Lower lobe of right lung (tissue), 2 donors: ENCODE measurements around the gene DNASE1L3. TPM values are rescaled to one million over a fixed set of nuclear protein-coding genes. Genes with fewer than 3 reads are reported as not detected.

Experiments
- ATAC-seq, 2 donors: fragments of 200-7000 bp; cut with Tn5 transposase; one replicate each; pipeline ENCODE4 v1.9.1; 2020 to 2022; ENCODE audit warnings: mild to moderate bottlenecking in 2 of 2, moderate library complexity in 2 of 2
- DNase-seq: peaks from one replicate; pipeline ENCODE4 v3.0.0-alpha.2; 2020
- H3K27ac ChIP-seq: fragments of 200-600 bp; one replicate; pipeline ENCODE4 v1.8.0; 2022
- H3K27me3 ChIP-seq: fragments of 200-600 bp; one replicate; pipeline ENCODE4 v1.8.0; 2022; ENCODE audit warnings: low read depth
- H3K36me3 ChIP-seq: fragments of 200-600 bp; one replicate; pipeline ENCODE4 v1.8.0; 2022; ENCODE audit warnings: mild to moderate bottlenecking
- H3K4me1 ChIP-seq: fragments of 200-600 bp; one replicate; pipeline ENCODE4 v1.8.0; 2022
- H3K4me3 ChIP-seq: fragments of 200-600 bp; one replicate; pipeline ENCODE4 v1.8.0; 2022; ENCODE audit warnings: mild to moderate bottlenecking
- H3K9me3 ChIP-seq: fragments of 200-600 bp; one replicate; pipeline ENCODE4 v1.8.0; 2022
- intact Hi-C: fragments of 100-400 bp; cut with DNase I; formaldehyde crosslinking; loops from one replicate; pipeline ENCODE4 v1.11.0; 2022
- total RNA-seq: library from RNA; stranded (reverse); fragmentation: NEBNext Ultra II Directional; extraction: Animal tissue kit (Norgen Biotek cat#: 25700); gene quantifications from one replicate; pipeline ENCODE4 v1.2.1, GENCODE V29; 2021
- TF ChIP-seq, protein P1 (sequence below): fragments of 200-600 bp; IDR thresholded peaks from one replicate; pipeline ENCODE4 v1.8.0; 2022; ENCODE audit warnings: antibody characterized with exemption, mild to moderate bottlenecking
- donor health status: DM: no; HTN: yes; CAD: no; lungs with severe emphysema.

DNASE1L3 gene
- total RNA-seq, 1 donor from 2014 or later = 12.0 TPM

DNA sequence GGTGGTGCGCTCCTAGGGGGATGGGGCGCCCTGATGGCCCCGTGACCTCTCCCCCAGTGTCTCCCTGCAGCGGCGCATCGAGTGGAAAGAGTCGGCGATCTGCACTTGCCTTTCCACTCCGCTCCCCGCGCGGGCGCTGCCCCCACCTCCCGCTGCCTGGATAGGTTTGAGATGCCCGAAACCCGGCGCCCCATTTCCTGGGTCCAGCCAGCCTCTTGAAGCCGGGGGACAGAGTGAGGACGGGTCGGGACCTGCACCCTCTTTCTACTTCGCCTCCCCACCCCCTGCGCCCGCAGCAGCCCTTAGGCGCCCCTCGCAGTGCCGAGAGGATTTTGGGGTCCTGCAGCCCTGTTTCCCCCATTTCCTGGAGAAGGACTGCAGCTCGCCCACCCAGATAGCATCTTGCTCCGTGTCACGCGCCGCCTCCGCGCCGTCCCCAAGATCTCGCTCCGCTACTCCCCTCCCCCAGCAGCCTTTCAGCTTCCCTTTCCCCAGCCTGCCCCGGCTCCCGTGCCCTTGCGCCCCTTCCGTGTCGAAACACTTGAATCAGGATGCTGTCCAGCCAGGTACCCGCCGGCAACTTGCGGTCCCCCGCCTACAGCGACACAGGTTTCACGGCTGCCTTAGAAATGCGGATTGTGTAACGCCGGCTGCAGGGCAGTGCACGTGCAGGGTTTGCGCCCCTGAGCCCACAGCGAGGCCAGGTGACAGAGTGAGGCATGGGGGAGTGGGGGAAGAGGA, 27.3 kb upstream of the DNASE1L3 start:
- ATAC-seq (peak; percentile 74 to 79), DNase-seq (peak; percentile 84)
- Histone ChIP-seq H3K27me3 (no peaks in the 10 kb centered on the region), H3K4me1 (peaks cover 15% of the 10 kb centered on the region), H3K9me3 (no peaks in the 10 kb centered on the region), H3K27ac (peak overlapping the region; percentile 79), H3K36me3 (no peaks in the 10 kb centered on the region), H3K4me3 (peak overlapping the region; percentile 94)
- intact Hi-C loops = no loop called here
- TF ChIP-seq, protein P1, sequence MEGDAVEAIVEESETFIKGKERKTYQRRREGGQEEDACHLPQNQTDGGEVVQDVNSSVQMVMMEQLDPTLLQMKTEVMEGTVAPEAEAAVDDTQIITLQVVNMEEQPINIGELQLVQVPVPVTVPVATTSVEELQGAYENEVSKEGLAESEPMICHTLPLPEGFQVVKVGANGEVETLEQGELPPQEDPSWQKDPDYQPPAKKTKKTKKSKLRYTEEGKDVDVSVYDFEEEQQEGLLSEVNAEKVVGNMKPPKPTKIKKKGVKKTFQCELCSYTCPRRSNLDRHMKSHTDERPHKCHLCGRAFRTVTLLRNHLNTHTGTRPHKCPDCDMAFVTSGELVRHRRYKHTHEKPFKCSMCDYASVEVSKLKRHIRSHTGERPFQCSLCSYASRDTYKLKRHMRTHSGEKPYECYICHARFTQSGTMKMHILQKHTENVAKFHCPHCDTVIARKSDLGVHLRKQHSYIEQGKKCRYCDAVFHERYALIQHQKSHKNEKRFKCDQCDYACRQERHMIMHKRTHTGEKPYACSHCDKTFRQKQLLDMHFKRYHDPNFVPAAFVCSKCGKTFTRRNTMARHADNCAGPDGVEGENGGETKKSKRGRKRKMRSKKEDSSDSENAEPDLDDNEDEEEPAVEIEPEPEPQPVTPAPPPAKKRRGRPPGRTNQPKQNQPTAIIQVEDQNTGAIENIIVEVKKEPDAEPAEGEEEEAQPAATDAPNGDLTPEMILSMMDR = no peak

DNA sequence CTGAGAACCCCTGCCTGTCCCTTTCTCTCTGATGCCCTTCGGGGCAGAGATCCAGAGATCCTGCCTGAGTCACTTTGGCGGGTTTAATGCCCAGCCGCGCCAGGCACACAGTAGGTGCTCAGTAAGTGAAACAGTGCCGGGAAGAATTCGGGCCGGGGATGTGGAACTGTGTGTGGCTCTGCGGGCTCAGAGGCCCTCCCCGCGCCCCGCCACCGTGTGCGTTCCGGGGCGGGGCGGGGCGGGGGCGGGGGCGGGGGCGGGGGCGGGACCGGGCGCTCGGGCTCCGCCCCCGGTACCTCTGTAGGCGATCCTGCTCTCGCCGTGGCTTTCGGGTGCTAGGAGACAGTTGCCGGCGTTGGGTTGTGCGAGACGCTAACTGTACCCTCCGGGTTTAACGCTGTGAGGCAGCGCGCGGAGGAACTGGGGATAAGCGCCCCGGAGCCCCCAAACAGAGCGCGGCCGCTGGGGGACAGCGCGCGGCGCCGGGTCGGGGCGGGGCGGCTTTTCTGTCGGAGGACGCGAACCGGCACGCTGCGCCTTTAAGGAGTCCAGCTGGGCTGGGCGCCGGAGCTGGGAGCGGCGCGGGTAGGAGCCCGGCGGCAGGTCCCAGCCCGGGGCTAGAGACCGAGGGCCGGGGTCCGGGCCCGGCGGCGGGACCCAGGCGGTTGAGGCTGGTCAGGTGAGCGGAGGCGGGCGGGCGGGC, 26.6 kb upstream of the DNASE1L3 start, which contains the start of gene ABHD6:
Gene ABHD6, plus strand, starts transcription at position 555 of the 703 bp plus-strand sequence. CDS start 18,795 bp downstream, outside the sequence.
- Histone ChIP-seq H3K27me3 (no peaks in the 10 kb centered on the region), H3K4me1 (peaks cover 15% of the 10 kb centered on the region), H3K9me3 (no peaks in the 10 kb centered on the region), H3K4me3 (peak within 1 kb of the TSS; percentile 94), H3K27ac (peak within 1 kb of the TSS; percentile 79), H3K36me3 (no peaks in the 10 kb centered on the region)
- DNase-seq = peak; percentile 83
- intact Hi-C loops = no loop called here
- ATAC-seq = peak; percentile 95 to 97
- TF ChIP-seq, protein P1 = no peak

DNA sequence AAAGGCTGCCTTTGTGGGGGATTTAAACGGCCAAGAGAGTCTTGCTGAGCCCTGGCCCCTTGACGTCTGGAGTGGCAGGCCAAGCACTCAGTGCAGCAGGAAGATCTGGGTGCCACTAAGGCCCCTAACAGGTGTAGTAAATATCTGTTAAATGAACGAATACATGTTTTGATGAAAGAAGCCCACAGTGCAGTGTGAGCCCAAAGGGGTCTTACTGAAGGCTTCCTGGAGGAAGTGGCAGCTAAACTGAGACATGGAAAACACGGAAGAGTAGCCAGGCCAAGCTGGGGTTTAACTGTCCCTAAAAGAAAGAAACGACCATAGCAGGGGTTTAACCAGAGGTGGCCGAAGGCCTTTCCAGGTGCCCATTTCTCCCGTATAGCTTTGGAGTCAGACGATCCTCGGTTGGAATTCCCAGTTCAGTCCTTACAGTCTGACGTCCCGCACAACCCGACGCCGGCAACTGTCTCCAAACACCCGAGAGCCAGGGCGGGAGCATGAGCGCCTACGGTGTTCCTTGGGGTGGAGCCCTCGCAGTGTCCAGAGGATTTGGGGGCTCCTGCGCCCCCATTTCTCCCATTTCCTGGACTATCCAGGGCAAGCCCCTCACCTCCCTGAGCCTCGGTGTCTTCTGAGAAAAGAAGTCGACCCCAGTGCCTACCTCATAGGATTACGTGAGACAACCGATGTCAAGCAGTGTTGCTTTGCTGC, 25.9 kb upstream of the DNASE1L3 start:
- ATAC-seq = peak; percentile 1 to 4
- peak; percentile 49 for DNase-seq
- Histone ChIP-seq H3K27me3 (no peaks in the 10 kb centered on the region), H3K4me1 (peaks cover 15% of the 10 kb centered on the region), H3K27ac (peak overlapping the region; percentile 79), H3K9me3 (no peaks in the 10 kb centered on the region), H3K4me3 (peak overlapping the region; percentile 94), H3K36me3 (no peaks in the 10 kb centered on the region)
- TF ChIP-seq, protein P1 = no peak
- intact Hi-C loops = no loop called here

DNA sequence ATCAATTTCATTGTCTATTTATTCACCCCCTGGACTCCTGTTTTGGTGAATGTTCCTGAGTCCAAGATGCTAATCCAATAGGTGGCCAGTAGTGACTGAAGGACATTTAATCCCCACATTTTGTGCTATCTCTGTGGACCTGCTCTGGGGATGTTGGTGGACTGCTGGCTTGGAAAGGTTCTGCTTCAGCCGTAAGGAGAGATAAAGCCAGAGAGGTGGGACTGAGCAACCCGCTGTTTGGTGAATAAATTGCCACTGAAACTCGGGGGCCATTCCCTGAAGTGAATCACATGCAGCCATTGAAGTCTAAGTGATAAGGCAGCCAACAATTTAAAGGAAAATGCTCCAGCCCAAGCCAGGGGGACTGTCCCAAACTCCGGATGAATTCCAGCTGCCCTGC, 25.2 kb upstream of the DNASE1L3 start:
- ATAC-seq (no peak), DNase-seq (no peak)
- TF ChIP-seq, protein P1 = no peak
- intact Hi-C loops = no loop called here
- Histone ChIP-seq H3K4me1 (peaks cover 15% of the 10 kb centered on the region), H3K36me3 (no peaks in the 10 kb centered on the region), H3K27me3 (no peaks in the 10 kb centered on the region), H3K4me3 (peak overlapping the region; percentile 94), H3K27ac (no peak overlapping the region), H3K9me3 (no peaks in the 10 kb centered on the region)

DNA sequence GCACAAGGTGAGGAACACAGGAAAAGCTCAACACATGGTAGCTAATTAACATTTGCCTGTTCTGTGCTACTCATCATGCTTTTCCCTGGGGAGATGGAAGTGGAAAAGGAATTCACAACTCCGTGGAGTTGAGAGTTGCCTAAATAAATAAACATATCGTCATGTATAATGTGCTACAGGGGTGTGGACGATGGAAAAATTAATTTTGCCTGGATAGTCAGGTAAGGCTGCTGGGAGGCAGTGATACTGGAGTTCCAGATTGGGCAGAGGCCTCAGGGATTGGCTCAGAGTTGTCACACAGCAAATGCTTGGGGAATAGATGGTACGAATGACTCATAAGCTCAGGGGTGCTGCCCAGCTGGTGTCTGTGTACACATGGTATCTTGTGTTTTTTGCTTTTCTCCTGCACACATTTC, 23.8 kb upstream of the DNASE1L3 start:
- Histone ChIP-seq H3K36me3 (no peaks in the 10 kb centered on the region), H3K27ac (no peak overlapping the region), H3K27me3 (no peaks in the 10 kb centered on the region), H3K4me3 (no peak overlapping the region), H3K4me1 (peaks cover 15% of the 10 kb centered on the region), H3K9me3 (no peaks in the 10 kb centered on the region)
- intact Hi-C loops = no loop called here
- no peak for DNase-seq
- TF ChIP-seq, protein P1 = no peak
- no peak for ATAC-seq
